Measurements from ENCODE around the gene SASH1.

SASH1 gene

GRCh38 chr6:148595550-148595949 lies 252.9 kb downstream of the SASH1 start:
- intact Hi-C loops (cut with DNase I): no loop called here

GRCh38 chr6:148596891-148597455 lies 254.3 kb downstream of the SASH1 start:
- intact Hi-C loops (cut with DNase I): no loop called here
- DNase-seq: no peak

More at GRCh38 chr6:148595550-148595949, 252.9 kb downstream of the SASH1 start:
- no peak for DNase-seq

DNA sequence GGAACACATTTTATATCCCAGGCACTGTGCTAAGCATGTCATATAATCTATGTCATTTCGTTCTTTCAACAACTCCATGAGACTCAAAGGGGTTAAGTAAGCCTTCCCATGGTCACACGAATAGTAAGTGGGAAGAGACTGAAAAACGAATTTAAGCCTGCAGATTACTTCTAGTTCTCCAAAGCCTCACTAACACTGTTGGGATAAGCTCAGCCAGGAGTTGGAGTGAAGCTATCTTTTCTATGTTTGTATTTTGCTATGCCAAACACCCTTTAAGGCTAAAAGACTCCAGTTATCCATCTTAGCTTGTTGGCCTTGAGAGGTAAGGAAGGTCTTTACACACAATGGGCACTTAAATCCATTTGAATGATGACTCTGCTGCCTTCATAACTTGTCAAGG lies 256.1 kb downstream of the SASH1 start:
- intact Hi-C loops (cut with DNase I): no loop called here
- no peak for DNase-seq

- DNase-seq: no peak
- intact Hi-C loops (cut with DNase I): no loop called here
Observed at GRCh38 chr6:148599967-148600426, 257.4 kb downstream of the SASH1 start.

Measured in posterior cingulate gyrus (tissue), 11 donors.